Activated T-helper 2 cell treated with anti-CD3 and anti-CD28 coated beads, Interferon-gamma antibody, Interleukin-2, Interleukin-4, amounts not matched to agents 10 μg/mL and 5 μg/mL and 100 μg/mL, durations not matched to agents 14 hours and 24 hours and 36 hours (primary cell): Measurements from ENCODE around the gene ZFY. TPM values are rescaled to one million over a fixed set of nuclear protein-coding genes. Genes with fewer than 3 reads are reported as not detected.

ENCODE experiments used
- DNase-seq: peaks from one replicate; pipeline ENCODE4 v3.0.0; 2021; ENCODE audit warnings: low spot score
- H3K27ac Mint-ChIP-seq: one replicate; pipeline ENCODE4 v1.8.0; 2021; ENCODE audit warnings: mixed read lengths
- H3K27me3 Mint-ChIP-seq: one replicate; pipeline ENCODE4 v1.8.0; 2021; ENCODE audit warnings: low read depth, mixed read lengths
- H3K36me3 Mint-ChIP-seq: one replicate; pipeline ENCODE4 v1.8.0; 2021; ENCODE audit warnings: low read depth, mixed read lengths
- H3K4me1 Mint-ChIP-seq: one replicate; pipeline ENCODE4 v1.8.0; 2021; ENCODE audit warnings: low read depth, mixed read lengths
- H3K4me3 Mint-ChIP-seq: one replicate; pipeline ENCODE4 v1.8.0; 2021; ENCODE audit warnings: low read depth, mild to moderate bottlenecking, moderate library complexity, mixed read lengths
- H3K9me3 Mint-ChIP-seq: one replicate; pipeline ENCODE4 v1.8.0; 2021; ENCODE audit warnings: mixed read lengths
- intact Hi-C: fragments of 100-400 bp; cut with micrococcal nuclease; formaldehyde crosslinking; loops from one replicate; pipeline ENCODE4 v1.15.1; 2023
- total RNA-seq: library from RNA; stranded (reverse); gene quantifications from 2 replicates; pipeline ENCODE4 v1.2.3, GENCODE V29; 2022

Gene ZFY
- total RNA-seq, 1 donor from 2014 or later = 18.6 TPM

GRCh38 chrY:3023606-3024005 is 88.4 kb downstream of the ZFY start:
- intact Hi-C loops = no loop called here
- Mint-ChIP-seq H3K9me3 (no peaks in the 10 kb centered on the region), H3K36me3 (no peaks in the 10 kb centered on the region), H3K4me1 (peaks cover 2% of the 10 kb centered on the region), H3K27me3 (no peaks in the 10 kb centered on the region), H3K4me3 (no peak overlapping the region), H3K27ac (no peak overlapping the region)
- no peak for DNase-seq

- H3K27ac Mint-ChIP-seq = no peak overlapping the region
- intact Hi-C loops = no loop called here
- H3K4me1 Mint-ChIP-seq = peaks cover 2% of the 10 kb centered on the region
- H3K36me3 Mint-ChIP-seq = no peaks in the 10 kb centered on the region
- no peaks in the 10 kb centered on the region for H3K27me3 Mint-ChIP-seq
- no peaks in the 10 kb centered on the region for H3K9me3 Mint-ChIP-seq
- no peak overlapping the region for H3K4me3 Mint-ChIP-seq
- no peak for DNase-seq
Measured at GRCh38 chrY:3025357-3025756, 90.2 kb downstream of the ZFY start.

Other genes with a start within 250 kb of the ZFY start
- not detected in 2 replicates for gene SRY, start 147.7 kb upstream of the ZFY start, total RNA-seq
- gene RPS4Y1, start 93.8 kb upstream of the ZFY start, total RNA-seq = 287 and 296 TPM in 2 replicates